SK-N-SH (cell line): ENCODE measurements around the gene TSPAN4. TPM values are rescaled to one million over a fixed set of nuclear protein-coding genes. Genes with fewer than 3 reads are reported as not detected.

ENCODE experiments used
- CTCF ChIA-PET: fragments of 300-600, 350-600 bp; formaldehyde crosslinking; extraction: SDS; loops from one replicate; lab custom pipeline; 2021; lab: Yijun Ruan, JAX
- POLR2A ChIA-PET: fragments of 350-600 bp; sonication (Branson Sonifier 250); formaldehyde crosslinking; extraction: SDS; loops from one replicate; lab custom pipeline; 2020; ENCODE audit warnings: antibody characterized with exemption, inconsistent platforms; lab: Yijun Ruan, JAX
- DNase-seq: peaks from one replicate; pipeline ENCODE4 v3.0.0; 2012
- H2AFZ ChIP-seq: fragments of 200-600 bp; sonication (generic); 2 replicates; pipeline ENCODE4 v1.8.1; 2016; ENCODE audit warnings: antibody characterized with exemption, mild to moderate bottlenecking, low read depth
- H3F3A ChIP-seq: fragments of 200-600 bp; sonication (generic); replicated peaks from 2 replicates; pipeline ENCODE3; 2016; ENCODE audit warnings: antibody characterized with exemption, mild to moderate bottlenecking; ENCODE audit not compliant: insufficient read depth
- H3K27ac ChIP-seq, 2 experiments: fragments of 200-500 bp in 1 of 2; fragments of 200-600 bp in 1 of 2; sonication (Bioruptor generic) in 1 of 2; sonication (generic), shearing (Covaris generic) in 1 of 2; 2 replicates each; pipeline versions ENCODE4 v1.5.1 to v1.6.1; 2014 to 2016; ENCODE audit warnings: low read depth in 2 of 2, inconsistent platforms in 1 of 2, low read length in 1 of 2, mild to moderate bottlenecking in 1 of 2, mixed read lengths in 1 of 2
- H3K27me3 ChIP-seq: fragments of 200-600 bp; sonication (generic), shearing (Covaris generic); 2 replicates; pipeline ENCODE4 v1.6.1; 2016; ENCODE audit warnings: mixed run types; ENCODE audit not compliant: insufficient read depth
- H3K36me3 ChIP-seq, 2 experiments: fragments of 200-500 bp in 1 of 2; fragments of 200-600 bp in 1 of 2; sonication (Bioruptor generic) in 1 of 2; sonication (generic) in 1 of 2; replicated peaks in 1 of 2; 2 replicates each; pipeline versions ENCODE3 to v1.5.1; 2014 to 2016; ENCODE audit warnings: low read length in 1 of 2, mild to moderate bottlenecking in 1 of 2; ENCODE audit not compliant: insufficient read depth in 2 of 2, control insufficient read depth in 1 of 2
- H3K4me1 ChIP-seq, 2 experiments: fragments of 200-500 bp in 1 of 2; fragments of 200-600 bp in 1 of 2; sonication (Bioruptor generic) in 1 of 2; sonication (generic), shearing (Covaris generic) in 1 of 2; 2 replicates each; pipeline versions ENCODE4 v1.5.1 to v1.6.1; 2014 to 2016; ENCODE audit warnings: low read depth in 1 of 2, low read length in 1 of 2, mixed run types in 1 of 2; ENCODE audit not compliant: insufficient read depth in 2 of 2, control insufficient read depth in 1 of 2
- H3K4me2 ChIP-seq: fragments of 200-600 bp; sonication (generic), shearing (Covaris generic); 2 replicates; pipeline ENCODE4 v1.6.1; 2017; ENCODE audit warnings: mixed run types
- H3K4me3 ChIP-seq, 2 experiments: fragments of 200-500 bp in 1 of 2; fragments of 200-600 bp in 1 of 2; sonication (Bioruptor generic) in 1 of 2; sonication (generic), shearing (Covaris generic) in 1 of 2; 2 replicates each; pipeline versions ENCODE4 v1.5.1 to v1.8.1; 2014 to 2016; ENCODE audit warnings: low read depth in 2 of 2, inconsistent platforms in 1 of 2, low read length in 1 of 2, mild to moderate bottlenecking in 1 of 2, mixed read lengths in 1 of 2, moderate library complexity in 1 of 2
- H3K79me2 ChIP-seq: fragments of 200-600 bp; sonication (generic); 2 replicates; pipeline ENCODE4 v1.8.1; 2017; ENCODE audit warnings: mild to moderate bottlenecking; ENCODE audit not compliant: insufficient read depth
- H3K9ac ChIP-seq: fragments of 200-600 bp; sonication (generic); 2 replicates; pipeline ENCODE4 v1.6.1; 2017; ENCODE audit warnings: mixed run types
- H3K9me2 ChIP-seq: fragments of 200-600 bp; sonication (generic); 2 replicates; pipeline ENCODE4 v1.6.1; 2017; ENCODE audit warnings: mixed run types
- H3K9me3 ChIP-seq: fragments of 200-600 bp; sonication (generic); 2 replicates; pipeline ENCODE4 v1.6.1; 2017; ENCODE audit warnings: mixed run types, mild to moderate bottlenecking, moderate library complexity
- H4K20me1 ChIP-seq: fragments of 200-600 bp; sonication (generic); 2 replicates; pipeline ENCODE4 v1.6.1; 2017; ENCODE audit warnings: mild to moderate bottlenecking, mixed run types; ENCODE audit not compliant: insufficient read depth
- CHD2 ChIP-seq: fragments of 150-350 bp; IDR thresholded peaks from 2 replicates; pipeline ENCODE4 v1.6.1; 2018; ENCODE audit warnings: low read length; ENCODE audit not compliant: partially characterized antibody
- CTCF ChIP-seq: fragments of 200-600 bp; sonication (generic); IDR thresholded peaks from 2 replicates; pipeline ENCODE4 v1.6.1; 2017; ENCODE audit warnings: antibody characterized with exemption, mild to moderate bottlenecking, moderate library complexity
- ELF1 ChIP-seq: IDR thresholded peaks from 2 replicates; pipeline ENCODE4 v1.4.0; 2012
- EP300 ChIP-seq, 2 experiments: IDR thresholded peaks; 2 replicates each; pipeline versions ENCODE4 v1.4.0 to v1.6.1; 2012; ENCODE audit warnings: borderline replicate concordance in 1 of 2, low read depth in 1 of 2, low read length in 1 of 2
- FOXJ3 ChIP-seq: sonication (generic); formaldehyde crosslinking; IDR thresholded peaks from 2 replicates; pipeline ENCODE4 v1.5.1; 2020; ENCODE audit warnings: mild to moderate bottlenecking, missing genetic modification reagents
- FOXM1 ChIP-seq: IDR thresholded peaks from 2 replicates; pipeline ENCODE4 v1.4.0; 2012; ENCODE audit warnings: low read depth, mild to moderate bottlenecking
- GABPA ChIP-seq: IDR thresholded peaks from 2 replicates; pipeline ENCODE4 v1.4.0; 2012; ENCODE audit warnings: low read depth, mild to moderate bottlenecking
- IRF3 ChIP-seq: fragments of 150-350 bp; IDR thresholded peaks from 2 replicates; pipeline ENCODE4 v1.6.1; 2016; ENCODE audit warnings: mild to moderate bottlenecking, low read depth, low read length
- JUND ChIP-seq: IDR thresholded peaks from 2 replicates; pipeline ENCODE4 v1.4.0; 2012
- NRF1 ChIP-seq: IDR thresholded peaks from 2 replicates; pipeline ENCODE4 v1.6.1; 2012; ENCODE audit warnings: low read depth, mild to moderate bottlenecking, low read length
- RAD21 ChIP-seq: IDR thresholded peaks from 2 replicates; pipeline ENCODE4 v1.6.1; 2012; ENCODE audit warnings: mild to moderate bottlenecking, low read length
- RCOR1 ChIP-seq: fragments of 150-350 bp; IDR thresholded peaks from 2 replicates; pipeline ENCODE4 v1.6.1; 2017; ENCODE audit warnings: antibody characterized with exemption, low read length
- RXRA ChIP-seq: IDR thresholded peaks from 2 replicates; pipeline ENCODE4 v1.4.0; 2012; ENCODE audit warnings: low read depth, mild to moderate bottlenecking, borderline replicate concordance
- SMC3 ChIP-seq: IDR thresholded peaks from 2 replicates; pipeline ENCODE4 v1.6.1; 2012; ENCODE audit warnings: low read depth, low read length, improper control_type of control experiment
- TAF1 ChIP-seq: IDR thresholded peaks from 2 replicates; pipeline ENCODE4 v1.6.1; 2012; ENCODE audit warnings: low read depth, mild to moderate bottlenecking, low read length, moderate library complexity, borderline replicate concordance
- TEAD4 ChIP-seq: IDR thresholded peaks from 2 replicates; pipeline ENCODE4 v1.4.0; 2012; ENCODE audit warnings: mild to moderate bottlenecking, borderline replicate concordance; ENCODE audit not compliant: insufficient read depth
- USF2 ChIP-seq: fragments of 150-350 bp; IDR thresholded peaks from 2 replicates; pipeline ENCODE4 v1.6.1; 2017; ENCODE audit warnings: antibody characterized with exemption, low read length, low read depth, borderline replicate concordance
- YY1 ChIP-seq: IDR thresholded peaks from 2 replicates; pipeline ENCODE4 v1.4.0; 2012; ENCODE audit warnings: low read depth, mild to moderate bottlenecking
- whole genome bisulfite sequencing: methylation state at CpG from one replicate; pipeline ENCODE4 v1.1.6; 2017; ENCODE audit warnings: low lambda C conversion rate; 5-methylcytosine and 5-hydroxymethylcytosine counted together
- polyA plus RNA-seq, 3 experiments: library from polyadenylated mRNA; depleted of rRNA; stranded (reverse); fragments of >200 nt; gene quantifications; 2 replicates each; pipeline ENCODE4 v1.2.3, GENCODE V29; 2012

Gene TSPAN4
- polyA plus RNA-seq, 1 of the 3 experiments (the other 2 are of a cell fraction): 226 TPM

GRCh38 chr11:893008-893654, 50.5 kb downstream of the TSPAN4 start:
- Histone ChIP-seq H3K9me3 (no peaks in the 10 kb centered on the region), H3K79me2 (no peaks in the 10 kb centered on the region), H4K20me1 (no peaks in the 10 kb centered on the region), H3K36me3 (peaks cover 0 to 5% of the 10 kb centered on the region in 2 experiments), H3K9ac (no peak overlapping the region), H3K27ac (no peak overlapping the region), H3K4me3 (no peak overlapping the region), H3K27me3 (no peaks in the 10 kb centered on the region), H3K4me1 (peaks cover 0 to 24% of the 10 kb centered on the region in 2 experiments; a peak in 1 of 4 replicates), H2AFZ (no peak overlapping the region), H3F3A (no peaks in the 10 kb centered on the region), H3K4me2 (no peak overlapping the region), H3K9me2 (no peaks in the 10 kb centered on the region)
- no peak for TF ChIP-seq RAD21
- TF ChIP-seq RCOR1: no peak
- no peak for TF ChIP-seq IRF3
- no peak for TF ChIP-seq RXRA
- TF ChIP-seq JUND: no peak
- no peak for TF ChIP-seq CTCF
- no peak for TF ChIP-seq EP300 (IDR thresholded peaks at IDR 0.05; ENCODE audit: borderline replicate concordance in 1 of 2, low read depth in 1 of 2, low read length in 1 of 2)
- no peak for TF ChIP-seq TEAD4
- no peak for TF ChIP-seq YY1
- TF ChIP-seq FOXM1: no peak
- TF ChIP-seq TAF1: no peak
- no peak for TF ChIP-seq CHD2
- no peak for TF ChIP-seq GABPA
- TF ChIP-seq USF2: no peak
- TF ChIP-seq ELF1: no peak
- TF ChIP-seq NRF1: no peak
- no peak for TF ChIP-seq FOXJ3 (CRISPR knock-in tag)
- TF ChIP-seq SMC3: no peak
- ChIA-PET CTCF (interaction anchor here (2.6 kb wide), 1 partner anchor 45 kb away, joined by 17 read pairs; no protein-coding TSS in a partner anchor), POLR2A (no interaction called here)
- 95% methylated on average over 7 of the region's 13 CpGs for WGBS
- DNase-seq: no peak
